ENCODE results near the gene UBE2B.

UBE2B gene

DNA sequence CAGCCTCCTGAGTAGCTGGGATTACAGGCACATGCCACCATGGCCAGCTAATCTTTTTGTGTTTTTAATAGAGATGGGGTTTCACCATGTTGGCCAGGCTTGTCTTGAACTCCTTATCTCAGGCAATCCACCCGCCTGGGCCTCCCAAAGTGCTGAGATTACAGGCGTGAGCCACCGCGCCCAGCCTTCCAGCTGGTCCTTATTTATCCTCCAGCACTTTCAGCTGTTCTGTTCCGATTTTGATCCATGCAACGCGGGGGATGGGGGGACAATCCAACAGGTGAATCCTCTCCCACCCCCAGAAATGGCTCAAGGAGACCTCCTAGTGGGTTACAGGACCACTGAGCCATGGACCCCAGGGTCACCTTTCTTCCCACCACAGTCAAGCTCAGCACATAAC is 55.0 kb downstream of the UBE2B start:
- no peaks in the 10 kb centered on the region for H3K79me1 ChIP-seq (ENCODE audit: low read length)
- no peak overlapping the region for H2BK120ac ChIP-seq (ENCODE audit: insufficient read depth, low read length, poor library complexity)
- WGBS (ENCODE audit: extremely low coverage, insufficient coverage, insufficient read length): no CpG with 5 or more reads among the region's 7 CpGs

DNA sequence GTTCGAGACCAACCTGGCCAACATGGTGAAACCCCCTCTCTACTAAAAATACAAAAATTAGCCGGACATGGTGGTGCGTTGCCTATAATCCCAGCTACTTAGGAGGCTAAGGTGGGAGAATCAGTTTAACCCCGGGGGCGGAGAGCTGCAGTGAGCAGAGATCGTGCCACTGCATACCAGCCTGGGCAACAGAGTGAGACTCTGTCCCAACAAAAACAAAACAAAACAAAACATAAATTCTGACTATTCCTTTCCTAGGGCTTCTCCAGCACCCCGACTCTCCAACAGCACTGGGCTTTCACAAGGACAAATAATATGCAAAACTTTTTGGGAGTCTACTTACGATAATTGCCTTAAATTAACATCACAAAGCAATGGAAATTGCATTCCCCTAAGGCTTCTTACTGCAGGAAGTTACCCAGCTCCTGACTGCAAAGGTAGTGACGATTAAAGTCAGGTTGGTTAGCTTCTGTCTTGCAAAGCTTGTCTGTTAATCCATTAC is 56.2 kb downstream of the UBE2B start:
- Histone ChIP-seq H3K9me3 (ENCODE audit: insufficient read depth, low read depth, low read length) (no peaks in the 10 kb centered on the region), H3K27ac (ENCODE audit: low read depth, low read length) (no peak overlapping the region), H2AFZ (ENCODE audit: insufficient read depth, low read length, poor library complexity) (no peak overlapping the region), H4K8ac (ENCODE audit: low read depth, low read length) (no peak overlapping the region), H3K79me2 (ENCODE audit: control insufficient read depth, insufficient read depth, low read length, poor library complexity) (no peaks in the 10 kb centered on the region), H2BK12ac (ENCODE audit: low read length) (no peak overlapping the region), H3K18ac (ENCODE audit: low read length) (no peak overlapping the region), H3K36me3 (ENCODE audit: control insufficient read depth in 1 of 2, insufficient read depth in 2 of 2, low read length in 2 of 2) (no peaks in the 10 kb centered on the region), H4K12ac (ENCODE audit: low read depth, low read length) (no peak overlapping the region), H3K23ac (ENCODE audit: low read length) (no peak overlapping the region), H2BK120ac (ENCODE audit: insufficient read depth, low read length, poor library complexity) (no peak overlapping the region), H3K79me1 (ENCODE audit: low read length) (no peaks in the 10 kb centered on the region), H2BK5ac (ENCODE audit: low read depth, low read length, poor library complexity) (no peak overlapping the region), H3K4me1 (ENCODE audit: control insufficient read depth in 1 of 2, insufficient read depth in 2 of 2, low read length in 2 of 2) (peaks cover 2 to 5% of the 10 kb centered on the region in 2 experiments), H3K27me3 (ENCODE audit: insufficient read depth, low read length) (no peaks in the 10 kb centered on the region), H3K4ac (ENCODE audit: low read depth, low read length) (no peak overlapping the region), H3K4me2 (ENCODE audit: low read length) (no peak overlapping the region), H4K91ac (ENCODE audit: low read depth, low read length) (no peak overlapping the region), H3K4me3 (ENCODE audit: low read depth, low read length) (no peak overlapping the region), H3K14ac (ENCODE audit: low read length) (no peak overlapping the region), H3K9ac (ENCODE audit: low read length) (no peak overlapping the region), H2AK5ac (ENCODE audit: low read length) (no peak overlapping the region)
- DNase-seq: no peak
- no CpG with 5 or more reads among the region's 9 CpGs for WGBS (ENCODE audit: extremely low coverage, insufficient coverage, insufficient read length)

More for the DNA sequence above, 55.0 kb downstream of the UBE2B start:
- H2AK5ac ChIP-seq (ENCODE audit: low read length): no peak overlapping the region
- H3K18ac ChIP-seq (ENCODE audit: low read length): no peak overlapping the region
- H4K91ac ChIP-seq (ENCODE audit: low read depth, low read length): no peak overlapping the region
- H2AFZ ChIP-seq (ENCODE audit: insufficient read depth, low read length, poor library complexity): no peak overlapping the region
- H3K4me1 ChIP-seq (ENCODE audit: control insufficient read depth in 1 of 2, insufficient read depth in 2 of 2, low read length in 2 of 2): peaks cover 2 to 5% of the 10 kb centered on the region in 2 experiments
- no peak overlapping the region for H3K4me2 ChIP-seq (ENCODE audit: low read length)
- H3K14ac ChIP-seq (ENCODE audit: low read length): no peak overlapping the region
- H4K12ac ChIP-seq (ENCODE audit: low read depth, low read length): no peak overlapping the region
- H3K79me2 ChIP-seq (ENCODE audit: control insufficient read depth, insufficient read depth, low read length, poor library complexity): no peaks in the 10 kb centered on the region
- H3K27me3 ChIP-seq (ENCODE audit: insufficient read depth, low read length): no peaks in the 10 kb centered on the region
- H3K4ac ChIP-seq (ENCODE audit: low read depth, low read length): no peak overlapping the region
- DNase-seq: no peak
- no peak overlapping the region for H2BK12ac ChIP-seq (ENCODE audit: low read length)
- no peak overlapping the region for H3K23ac ChIP-seq (ENCODE audit: low read length)
- H3K27ac ChIP-seq (ENCODE audit: low read depth, low read length): no peak overlapping the region
- H3K36me3 ChIP-seq (ENCODE audit: control insufficient read depth in 1 of 2, insufficient read depth in 2 of 2, low read length in 2 of 2): no peaks in the 10 kb centered on the region
- H2BK5ac ChIP-seq (ENCODE audit: low read depth, low read length, poor library complexity): no peak overlapping the region
- no peak overlapping the region for H3K9ac ChIP-seq (ENCODE audit: low read length)
- H4K8ac ChIP-seq (ENCODE audit: low read depth, low read length): no peak overlapping the region
- no peaks in the 10 kb centered on the region for H3K9me3 ChIP-seq (ENCODE audit: insufficient read depth, low read depth, low read length)
- no peak overlapping the region for H3K4me3 ChIP-seq (ENCODE audit: low read depth, low read length)

DNA sequence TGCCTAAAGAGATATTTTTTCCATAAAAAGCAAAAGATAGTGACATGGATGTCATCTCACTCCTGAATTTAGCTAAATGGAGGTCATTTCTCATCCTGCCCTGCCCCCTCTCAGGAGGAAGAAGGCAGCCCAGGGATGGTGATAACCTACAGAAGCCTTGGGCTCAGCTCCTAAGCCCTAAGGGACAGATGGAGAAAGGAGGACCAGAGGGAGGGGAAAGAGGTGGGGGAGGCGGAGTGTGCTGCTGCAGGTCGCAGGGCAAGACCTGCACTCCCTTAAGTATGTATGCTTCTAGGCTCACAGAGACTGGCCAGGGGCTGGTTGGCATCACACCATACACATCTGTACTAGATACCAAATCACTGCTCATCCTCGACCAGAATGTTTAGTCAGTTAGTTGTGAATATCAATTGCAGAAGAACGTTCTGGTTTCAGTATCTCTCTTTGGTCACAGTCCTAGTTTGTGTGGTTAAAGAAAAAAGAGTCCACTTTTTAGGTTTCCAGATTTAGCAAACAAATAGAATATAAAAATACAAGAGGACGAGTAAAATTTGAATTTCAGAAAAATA is 58.7 kb downstream of the UBE2B start:
- Histone ChIP-seq H3K4ac (ENCODE audit: low read depth, low read length) (no peak overlapping the region), H3K36me3 (ENCODE audit: control insufficient read depth in 1 of 2, insufficient read depth in 2 of 2, low read length in 2 of 2) (no peaks in the 10 kb centered on the region), H3K14ac (ENCODE audit: low read length) (no peak overlapping the region), H3K27ac (ENCODE audit: low read depth, low read length) (no peak overlapping the region), H3K9me3 (ENCODE audit: insufficient read depth, low read depth, low read length) (no peaks in the 10 kb centered on the region), H4K12ac (ENCODE audit: low read depth, low read length) (no peak overlapping the region), H3K4me2 (ENCODE audit: low read length) (no peak overlapping the region), H3K9ac (ENCODE audit: low read length) (no peak overlapping the region), H2AK5ac (ENCODE audit: low read length) (no peak overlapping the region), H3K4me1 (ENCODE audit: control insufficient read depth in 1 of 2, insufficient read depth in 2 of 2, low read length in 2 of 2) (no peaks in the 10 kb centered on the region), H3K23ac (ENCODE audit: low read length) (no peak overlapping the region), H3K79me1 (ENCODE audit: low read length) (no peaks in the 10 kb centered on the region), H4K91ac (ENCODE audit: low read depth, low read length) (no peak overlapping the region), H2BK12ac (ENCODE audit: low read length) (no peak overlapping the region), H3K18ac (ENCODE audit: low read length) (no peak overlapping the region), H3K79me2 (ENCODE audit: control insufficient read depth, insufficient read depth, low read length, poor library complexity) (no peaks in the 10 kb centered on the region), H2BK5ac (ENCODE audit: low read depth, low read length, poor library complexity) (no peak overlapping the region), H4K8ac (ENCODE audit: low read depth, low read length) (no peak overlapping the region), H2BK120ac (ENCODE audit: insufficient read depth, low read length, poor library complexity) (no peak overlapping the region), H2AFZ (ENCODE audit: insufficient read depth, low read length, poor library complexity) (no peak overlapping the region), H3K27me3 (ENCODE audit: insufficient read depth, low read length) (no peaks in the 10 kb centered on the region), H3K4me3 (ENCODE audit: low read depth, low read length) (no peak overlapping the region)
- no CpG with 5 or more reads among the region's 5 CpGs for WGBS (ENCODE audit: extremely low coverage, insufficient coverage, insufficient read length)
- DNase-seq: no peak

DNA sequence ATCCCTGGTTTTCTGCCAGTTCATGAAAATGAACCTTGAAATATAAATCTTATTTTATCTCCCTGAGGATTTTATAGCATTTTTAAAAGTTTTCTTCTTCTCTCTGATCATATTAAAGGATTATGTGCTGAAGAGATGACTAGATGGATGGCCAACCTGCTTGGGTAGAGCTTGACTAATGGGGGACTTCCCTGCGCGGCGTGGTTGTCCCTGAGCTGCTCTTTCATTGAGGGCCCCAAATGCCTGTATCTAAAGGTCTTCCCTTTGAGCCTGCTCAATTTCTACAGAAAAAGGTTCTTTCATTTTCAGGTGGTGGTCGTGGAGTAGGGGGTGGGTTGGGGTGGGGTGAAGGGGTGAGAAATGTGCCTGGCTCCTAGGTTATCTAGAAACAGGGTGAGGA is 60.8 kb downstream of the UBE2B start:
- H3K23ac ChIP-seq (ENCODE audit: low read length): no peak overlapping the region
- H3K4me1 ChIP-seq (ENCODE audit: control insufficient read depth in 1 of 2, insufficient read depth in 2 of 2, low read length in 2 of 2): peaks cover 0 to 4% of the 10 kb centered on the region in 2 experiments
- H2BK120ac ChIP-seq (ENCODE audit: insufficient read depth, low read length, poor library complexity): no peak overlapping the region
- no peak overlapping the region for H4K91ac ChIP-seq (ENCODE audit: low read depth, low read length)
- no peaks in the 10 kb centered on the region for H3K27me3 ChIP-seq (ENCODE audit: insufficient read depth, low read length)
- DNase-seq: no peak
- WGBS (ENCODE audit: extremely low coverage, insufficient coverage, insufficient read length): no CpG with 5 or more reads among the region's 4 CpGs
- no peaks in the 10 kb centered on the region for H3K79me2 ChIP-seq (ENCODE audit: control insufficient read depth, insufficient read depth, low read length, poor library complexity)
- H2BK12ac ChIP-seq (ENCODE audit: low read length): no peak overlapping the region
- H3K4ac ChIP-seq (ENCODE audit: low read depth, low read length): no peak overlapping the region
- H3K36me3 ChIP-seq (ENCODE audit: control insufficient read depth in 1 of 2, insufficient read depth in 2 of 2, low read length in 2 of 2): no peaks in the 10 kb centered on the region
- no peak overlapping the region for H3K27ac ChIP-seq (ENCODE audit: low read depth, low read length)
- no peak overlapping the region for H2AK5ac ChIP-seq (ENCODE audit: low read length)
- H3K79me1 ChIP-seq (ENCODE audit: low read length): no peaks in the 10 kb centered on the region
- no peak overlapping the region for H3K14ac ChIP-seq (ENCODE audit: low read length)
- no peak overlapping the region for H4K8ac ChIP-seq (ENCODE audit: low read depth, low read length)
- no peak overlapping the region for H2BK5ac ChIP-seq (ENCODE audit: low read depth, low read length, poor library complexity)
- no peak overlapping the region for H3K4me3 ChIP-seq (ENCODE audit: low read depth, low read length)
- no peak overlapping the region for H3K18ac ChIP-seq (ENCODE audit: low read length)
- H3K9ac ChIP-seq (ENCODE audit: low read length): no peak overlapping the region
- no peak overlapping the region for H2AFZ ChIP-seq (ENCODE audit: insufficient read depth, low read length, poor library complexity)
- no peak overlapping the region for H3K4me2 ChIP-seq (ENCODE audit: low read length)
- H4K12ac ChIP-seq (ENCODE audit: low read depth, low read length): no peak overlapping the region
- H3K9me3 ChIP-seq (ENCODE audit: insufficient read depth, low read depth, low read length): no peaks in the 10 kb centered on the region

All from trophoblast cell (in vitro differentiated cells and primary cell).